H9 (cell line): ENCODE results near the gene COMTD1. TPM values are rescaled to one million over a fixed set of nuclear protein-coding genes. Genes with fewer than 3 reads are reported as not detected.
A peak's percentile ranks its signal among the peaks of the same experiment; 100 is the strongest.

Experiments
- DNase-seq: peaks from one replicate; pipeline ENCODE4 v3.0.0-alpha.2; 2017
- H2AFZ ChIP-seq: one replicate; pipeline ENCODE4 v1.6.1; 2013; ENCODE audit warnings: mild to moderate bottlenecking, low read length, control low read depth, moderate library complexity
- H2AK5ac ChIP-seq: 2 replicates; pipeline ENCODE4 v1.6.1; 2013; ENCODE audit warnings: low read length, control low read depth, mixed read lengths; ENCODE audit not compliant: insufficient read length
- H2BK120ac ChIP-seq: one replicate; pipeline ENCODE4 v1.6.1; 2013; ENCODE audit warnings: low read depth, mild to moderate bottlenecking, low read length, control low read depth, inconsistent platforms; ENCODE audit not compliant: poor library complexity, severe bottlenecking
- H2BK12ac ChIP-seq: 2 replicates; pipeline ENCODE4 v1.6.1; 2013; ENCODE audit warnings: low read length, control low read depth, mixed read lengths, low read depth; ENCODE audit not compliant: insufficient read length
- H2BK15ac ChIP-seq: 2 replicates; pipeline ENCODE4 v1.6.1; 2013; ENCODE audit warnings: low read depth, low read length, control low read depth
- H2BK20ac ChIP-seq: one replicate; pipeline ENCODE4 v1.6.1; 2013; ENCODE audit warnings: low read depth, mild to moderate bottlenecking, low read length, control low read depth, inconsistent platforms; ENCODE audit not compliant: poor library complexity, severe bottlenecking
- H2BK5ac ChIP-seq: 2 replicates; pipeline ENCODE4 v1.6.1; 2013; ENCODE audit warnings: low read length, control low read depth, mixed read lengths; ENCODE audit not compliant: insufficient read length
- H3K14ac ChIP-seq: 2 replicates; pipeline ENCODE4 v1.6.1; 2013; ENCODE audit warnings: low read length, control low read depth; ENCODE audit not compliant: insufficient read depth
- H3K18ac ChIP-seq: 2 replicates; pipeline ENCODE4 v1.6.1; 2013; ENCODE audit warnings: low read depth, mild to moderate bottlenecking, mixed read lengths, low read length, control low read depth; ENCODE audit not compliant: insufficient read length
- H3K23ac ChIP-seq: 2 replicates; pipeline ENCODE4 v1.6.1; 2013; ENCODE audit warnings: low read length, control low read depth, mixed read lengths, low read depth; ENCODE audit not compliant: insufficient read length
- H3K23me2 ChIP-seq: 2 replicates; pipeline ENCODE4 v1.6.1; 2013; ENCODE audit warnings: low read depth, mild to moderate bottlenecking, mixed read lengths, low read length, control low read depth; ENCODE audit not compliant: insufficient read length, poor library complexity, severe bottlenecking
- H3K27ac ChIP-seq: 2 replicates; pipeline ENCODE4 v1.5.1; 2013; ENCODE audit warnings: low read length, control low read depth, mixed read lengths, low read depth; ENCODE audit not compliant: insufficient read length
- H3K27me3 ChIP-seq: 2 replicates; pipeline ENCODE4 v1.6.1; 2013; ENCODE audit warnings: low read length, control low read depth, inconsistent platforms; ENCODE audit not compliant: insufficient read depth
- H3K4ac ChIP-seq: 2 replicates; pipeline ENCODE4 v1.6.1; 2013; ENCODE audit warnings: low read depth, mild to moderate bottlenecking, control low read depth, inconsistent platforms, low read length, moderate library complexity
- H3K4me1 ChIP-seq: 2 replicates; pipeline ENCODE4 v1.6.1; 2013; ENCODE audit warnings: low read length, control low read depth, inconsistent platforms; ENCODE audit not compliant: insufficient read depth
- H3K4me2 ChIP-seq: 2 replicates; pipeline ENCODE4 v1.6.1; 2013; ENCODE audit warnings: low read length, control low read depth, mixed read lengths; ENCODE audit not compliant: insufficient read length, insufficient read depth
- H3K56ac ChIP-seq: 2 replicates; pipeline ENCODE4 v1.6.1; 2013; ENCODE audit warnings: low read depth, mild to moderate bottlenecking, mixed read lengths, low read length, control low read depth; ENCODE audit not compliant: insufficient read length
- H3K79me1 ChIP-seq: 2 replicates; pipeline ENCODE4 v1.6.1; 2013; ENCODE audit warnings: low read depth, mild to moderate bottlenecking, moderate library complexity, low read length, control low read depth, inconsistent platforms; ENCODE audit not compliant: insufficient read depth, poor library complexity, severe bottlenecking
- H3K79me2 ChIP-seq: 2 replicates; pipeline ENCODE4 v1.6.1; 2013; ENCODE audit warnings: low read length, control low read depth, inconsistent platforms; ENCODE audit not compliant: insufficient read depth
- H3K9ac ChIP-seq: 2 replicates; pipeline ENCODE4 v1.6.1; 2013; ENCODE audit warnings: low read length, control low read depth, mixed read lengths; ENCODE audit not compliant: insufficient read length; ENCODE audit errors: extremely low read depth
- H3K9me3 ChIP-seq: one replicate; pipeline ENCODE4 v1.6.1; 2013; ENCODE audit warnings: low read depth, low read length, inconsistent platforms; ENCODE audit not compliant: control insufficient read depth
- H3T11ph ChIP-seq: one replicate; pipeline ENCODE4 v1.6.1; 2013; ENCODE audit warnings: mild to moderate bottlenecking, low read length, control low read depth, inconsistent platforms
- H4K20me1 ChIP-seq: one replicate; pipeline ENCODE4 v1.6.1; 2013; ENCODE audit not compliant: control insufficient read depth, insufficient read length, insufficient read depth
- H4K5ac ChIP-seq: 2 replicates; pipeline ENCODE4 v1.6.1; 2013; ENCODE audit warnings: low read depth, mild to moderate bottlenecking, mixed read lengths, low read length, control low read depth; ENCODE audit not compliant: insufficient read length
- H4K8ac ChIP-seq: replicated peaks from 2 replicates; pipeline ENCODE4 v1.6.1; 2013; ENCODE audit warnings: low read length, control low read depth, mixed read lengths, low read depth; ENCODE audit not compliant: insufficient read length
- H4K91ac ChIP-seq: 2 replicates; pipeline ENCODE4 v1.6.1; 2013; ENCODE audit warnings: low read depth, mild to moderate bottlenecking, moderate library complexity, mixed read lengths, low read length, control low read depth; ENCODE audit not compliant: insufficient read length
- H3K27ac Mint-ChIP-seq, 3 experiments: 2 replicates in 2 of 3; 3 replicates in 1 of 3; pipeline ENCODE4 v1.8.0; 2020 to 2021; ENCODE audit warnings: mixed read lengths in 3 of 3, mild to moderate bottlenecking in 1 of 3, moderate library complexity in 1 of 3
- H3K27me3 Mint-ChIP-seq: 2 replicates; pipeline ENCODE4 v1.8.0; 2021; ENCODE audit warnings: low read depth, mild to moderate bottlenecking, moderate library complexity, mixed read lengths
- H3K36me3 Mint-ChIP-seq, 3 experiments: 2 replicates in 2 of 3; 3 replicates in 1 of 3; pipeline ENCODE4 v1.8.0; 2020 to 2021; ENCODE audit warnings: low read depth in 3 of 3, mixed read lengths in 3 of 3; ENCODE audit not compliant: insufficient read depth in 1 of 3
- H3K4me1 Mint-ChIP-seq, 2 experiments: 2 replicates each; pipeline ENCODE4 v1.8.0; 2020; ENCODE audit warnings: mixed read lengths in 2 of 2
- H3K4me3 Mint-ChIP-seq, 2 experiments: 2 replicates in 1 of 2; 3 replicates in 1 of 2; pipeline ENCODE4 v1.8.0; 2020 to 2021; ENCODE audit warnings: mild to moderate bottlenecking in 2 of 2, mixed read lengths in 2 of 2, moderate library complexity in 1 of 2
- H3K9me3 Mint-ChIP-seq, 2 experiments: 2 replicates in 1 of 2; 3 replicates in 1 of 2; pipeline ENCODE4 v1.8.0; 2020; ENCODE audit warnings: mild to moderate bottlenecking in 2 of 2, mixed read lengths in 2 of 2, moderate library complexity in 1 of 2
- WGBS: extraction: QIAGEN DNeasy Blood & Tissue Kit; methylation state at CpG from one replicate; pipeline ENCODE4 v1.1.7; 2013; ENCODE audit warnings: missing lambda C conversion rate, low lambda C conversion rate, mixed read lengths; ENCODE audit not compliant: insufficient read length; ENCODE audit errors: extremely low coverage; 5-methylcytosine and 5-hydroxymethylcytosine counted together
- total RNA-seq: library from RNA; stranded (reverse); gene quantifications from 2 replicates; pipeline ENCODE4 v1.2.1, GENCODE V29; 2021
- TF ChIP-seq, protein P1 (sequence below): fragments of 200-600 bp; sonication (generic); conservative IDR thresholded peaks from 3 replicates; pipeline ENCODE4 v1.8.0; 2021; ENCODE audit warnings: antibody characterized with exemption, mild to moderate bottlenecking

The COMTD1 gene
- total RNA-seq, 1 experiment from 2014 or later: 28.3 TPM

DNA sequence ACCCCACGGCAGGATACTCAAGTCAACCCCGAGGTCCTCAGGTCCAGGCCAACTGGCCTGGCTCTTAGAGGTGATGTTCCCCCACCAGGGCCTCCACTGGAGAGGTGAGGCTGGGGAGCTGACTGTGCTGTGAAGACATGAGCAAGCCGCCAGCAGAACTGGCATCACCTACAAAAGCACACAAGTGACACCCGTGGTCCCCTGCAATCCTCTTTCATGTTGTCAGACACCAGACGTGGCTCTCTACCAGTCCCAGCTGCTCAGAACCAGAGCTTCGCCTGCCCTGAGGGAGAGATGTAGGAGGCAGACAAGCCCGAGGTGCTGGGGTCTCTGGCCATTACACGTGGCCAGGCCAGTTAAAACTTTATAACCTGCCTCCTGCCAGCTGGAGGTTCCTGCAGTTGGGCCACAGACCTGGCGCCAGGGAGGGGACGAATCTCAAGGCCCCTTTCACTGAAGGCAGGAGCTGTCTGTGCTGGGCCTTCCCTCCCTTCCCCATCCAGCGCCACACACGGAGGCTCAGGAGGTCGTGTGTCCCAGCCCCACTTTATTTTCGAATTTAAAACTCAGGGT is 2.2 kb downstream of the COMTD1 start:
- no peak overlapping the region for H2BK20ac ChIP-seq
- no peaks in the 10 kb centered on the region; the same call in 1 of the 2 replicates for H3K4me1 ChIP-seq
- no peak overlapping the region for H2BK15ac ChIP-seq
- no peak overlapping the region for H2AFZ ChIP-seq
- H3K79me2 ChIP-seq: no peaks in the 10 kb centered on the region; the same call in 1 of the 2 replicates
- Mint-ChIP-seq H3K27me3 (no peaks in the 10 kb centered on the region), H3K36me3 (peaks cover 29 to 45% (median 44%) of the 10 kb centered on the region in 3 experiments), H3K9me3 (no peaks in the 10 kb centered on the region), H3K4me3 (peak overlapping the region; percentile 70 to 78), H3K27ac (peak overlapping the region; percentile 82 to 95 (median 89); a peak in 5 of 7 replicates), H3K4me1 (peaks cover 23 to 24% of the 10 kb centered on the region in 2 experiments)
- peaks cover 17% of the 10 kb centered on the region for H3K23me2 ChIP-seq
- no peak overlapping the region for H2AK5ac ChIP-seq
- no peak overlapping the region for H3K27ac ChIP-seq
- H3T11ph ChIP-seq: no peak overlapping the region
- H4K91ac ChIP-seq: no peak overlapping the region
- no peaks in the 10 kb centered on the region for H4K20me1 ChIP-seq
- H3K14ac ChIP-seq: peak overlapping the region; percentile 87; the same call in 1 of the 2 replicates
- peak overlapping the region; percentile 81 for H3K18ac ChIP-seq
- TF ChIP-seq, protein P1, sequence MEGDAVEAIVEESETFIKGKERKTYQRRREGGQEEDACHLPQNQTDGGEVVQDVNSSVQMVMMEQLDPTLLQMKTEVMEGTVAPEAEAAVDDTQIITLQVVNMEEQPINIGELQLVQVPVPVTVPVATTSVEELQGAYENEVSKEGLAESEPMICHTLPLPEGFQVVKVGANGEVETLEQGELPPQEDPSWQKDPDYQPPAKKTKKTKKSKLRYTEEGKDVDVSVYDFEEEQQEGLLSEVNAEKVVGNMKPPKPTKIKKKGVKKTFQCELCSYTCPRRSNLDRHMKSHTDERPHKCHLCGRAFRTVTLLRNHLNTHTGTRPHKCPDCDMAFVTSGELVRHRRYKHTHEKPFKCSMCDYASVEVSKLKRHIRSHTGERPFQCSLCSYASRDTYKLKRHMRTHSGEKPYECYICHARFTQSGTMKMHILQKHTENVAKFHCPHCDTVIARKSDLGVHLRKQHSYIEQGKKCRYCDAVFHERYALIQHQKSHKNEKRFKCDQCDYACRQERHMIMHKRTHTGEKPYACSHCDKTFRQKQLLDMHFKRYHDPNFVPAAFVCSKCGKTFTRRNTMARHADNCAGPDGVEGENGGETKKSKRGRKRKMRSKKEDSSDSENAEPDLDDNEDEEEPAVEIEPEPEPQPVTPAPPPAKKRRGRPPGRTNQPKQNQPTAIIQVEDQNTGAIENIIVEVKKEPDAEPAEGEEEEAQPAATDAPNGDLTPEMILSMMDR: no peak
- no peak overlapping the region for H2BK120ac ChIP-seq
- no peak overlapping the region for H3K23ac ChIP-seq
- no peak overlapping the region for H3K56ac ChIP-seq
- WGBS: no CpG with 5 or more reads among the region's 14 CpGs
- H3K4ac ChIP-seq: no peak overlapping the region
- no peak overlapping the region for H4K5ac ChIP-seq
- H3K27me3 ChIP-seq: no peaks in the 10 kb centered on the region
- H3K9me3 ChIP-seq: no peaks in the 10 kb centered on the region
- no peak overlapping the region for H2BK5ac ChIP-seq
- no peak overlapping the region for H2BK12ac ChIP-seq
- no peak for DNase-seq
- H3K79me1 ChIP-seq: no peaks in the 10 kb centered on the region
- H3K4me2 ChIP-seq: peak overlapping the region; percentile 58
- H4K8ac ChIP-seq: no peak overlapping the region
- H3K9ac ChIP-seq: peak overlapping the region; percentile 66
